ENCODE results near the gene NFE2L3. TPM values are rescaled to one million over a fixed set of nuclear protein-coding genes. Genes with fewer than 3 reads are reported as not detected.

NFE2L3 gene
- total and polyA plus RNA-seq, 2 experiments from 2014 or later = 6.5 to 10.0 TPM

GRCh38 chr7:26198133-26198780, 46.3 kb downstream of the NFE2L3 start:
- 1% methylated on average over 6 of the region's 6 CpGs for WGBS (ENCODE audit: low lambda C conversion rate, missing lambda C conversion rate)
- TF ChIP-seq CTCF (IDR thresholded peaks at IDR 0.05; ENCODE audit: poor library complexity) (peak; percentile 70), EZH2phosphoT487 (IDR thresholded peaks at IDR 0.05; ENCODE audit: low read depth, severe bottlenecking, unreplicated experiment) (no peak)
- peaks cover 73% of the 10 kb centered on the region for H4K20me1 ChIP-seq (ENCODE audit: insufficient read depth, poor library complexity, severe bottlenecking)
- no peaks in the 10 kb centered on the region for H3K9me2 ChIP-seq (replicated peaks; ENCODE audit: insufficient read depth)
- H3K4me3 ChIP-seq = peak overlapping the region; percentile 81
- peaks cover 89% of the 10 kb centered on the region for H3K79me2 ChIP-seq
- H3K4me1 ChIP-seq (ENCODE audit: insufficient read depth) = peaks cover 24% of the 10 kb centered on the region
- H2AFZ ChIP-seq = no peak overlapping the region
- peak; percentile 47 for DNase-seq (ENCODE audit: low spot score)
- no peaks in the 10 kb centered on the region for H3K27me3 ChIP-seq
- no peaks in the 10 kb centered on the region for H3K36me3 ChIP-seq (replicated peaks; ENCODE audit: insufficient read depth, low read depth)
- H3K27ac ChIP-seq = peak overlapping the region; percentile 99
- H3K9me3 ChIP-seq (ENCODE audit: low read depth) = no peaks in the 10 kb centered on the region
- H3K4me2 ChIP-seq = peak overlapping the region; percentile 84

- Histone ChIP-seq H3K4me3 (peak overlapping the region; percentile 81), H3K79me2 (peaks cover 89% of the 10 kb centered on the region), H3K9me2 (replicated peaks; ENCODE audit: insufficient read depth) (no peaks in the 10 kb centered on the region), H3K4me1 (ENCODE audit: insufficient read depth) (peaks cover 20% of the 10 kb centered on the region), H3K4me2 (peak overlapping the region; percentile 84), H3K9me3 (ENCODE audit: low read depth) (no peaks in the 10 kb centered on the region), H3K27ac (peak overlapping the region; percentile 99), H3K36me3 (replicated peaks; ENCODE audit: insufficient read depth, low read depth) (no peaks in the 10 kb centered on the region), H4K20me1 (ENCODE audit: insufficient read depth, poor library complexity, severe bottlenecking) (peaks cover 73% of the 10 kb centered on the region), H3K27me3 (no peaks in the 10 kb centered on the region), H2AFZ (no peak overlapping the region)
- WGBS (ENCODE audit: low lambda C conversion rate, missing lambda C conversion rate) = under 1% methylated on average over 7 of the region's 7 CpGs
- TF ChIP-seq EZH2 (IDR thresholded peaks at IDR 0.05; ENCODE audit: borderline replicate concordance) (no peak), EZH2phosphoT487 (IDR thresholded peaks at IDR 0.05; ENCODE audit: low read depth, severe bottlenecking, unreplicated experiment) (no peak), CTCF (IDR thresholded peaks at IDR 0.05; ENCODE audit: poor library complexity) (no peak)
- DNase-seq (ENCODE audit: low spot score) = no peak
Measured at GRCh38 chr7:26198781-26199169, 46.8 kb downstream of the NFE2L3 start.

GRCh38 chr7:26199301-26200037, 47.5 kb downstream of the NFE2L3 start:
- Histone ChIP-seq H2AFZ (peak overlapping the region; percentile 48), H3K27me3 (no peaks in the 10 kb centered on the region), H3K4me1 (ENCODE audit: insufficient read depth) (peaks cover 25% of the 10 kb centered on the region), H3K36me3 (replicated peaks; ENCODE audit: insufficient read depth, low read depth) (no peaks in the 10 kb centered on the region), H4K20me1 (ENCODE audit: insufficient read depth, poor library complexity, severe bottlenecking) (peaks cover 73% of the 10 kb centered on the region), H3K79me2 (peaks cover 89% of the 10 kb centered on the region), H3K9me3 (ENCODE audit: low read depth) (no peaks in the 10 kb centered on the region), H3K9me2 (replicated peaks; ENCODE audit: insufficient read depth) (no peaks in the 10 kb centered on the region), H3K4me3 (peak overlapping the region; percentile 81), H3K4me2 (peak overlapping the region; percentile 84), H3K27ac (peak overlapping the region; percentile 99)
- under 1% methylated on average over 36 of the region's 36 CpGs for WGBS (ENCODE audit: low lambda C conversion rate, missing lambda C conversion rate)
- TF ChIP-seq CTCF (IDR thresholded peaks at IDR 0.05; ENCODE audit: poor library complexity) = no peak
- no peak for TF ChIP-seq EZH2phosphoT487 (IDR thresholded peaks at IDR 0.05; ENCODE audit: low read depth, severe bottlenecking, unreplicated experiment)
- no peak for TF ChIP-seq EZH2 (IDR thresholded peaks at IDR 0.05; ENCODE audit: borderline replicate concordance)
- peak; percentile 77 for DNase-seq (ENCODE audit: low spot score)

Measured in hepatocyte (in vitro differentiated cells).